Upper lobe of right lung (tissue), 1 donor: Measurements from ENCODE around the gene SEPHS2. TPM values are rescaled to one million over a fixed set of nuclear protein-coding genes. Genes with fewer than 3 reads are reported as not detected.
A peak's percentile ranks its signal among the peaks of the same experiment; 100 is the strongest.

ENCODE experiments used
- ATAC-seq: fragments of 200-7000 bp; cut with Tn5 transposase; one replicate; pipeline ENCODE4 v1.9.1; 2020; ENCODE audit warnings: mild to moderate bottlenecking, moderate library complexity
- DNase-seq: peaks from one replicate; pipeline ENCODE4 v3.0.0-alpha.2; 2020
- H3K27ac ChIP-seq: fragments of 200-600 bp; one replicate; pipeline ENCODE4 v1.8.0; 2022
- H3K27me3 ChIP-seq: fragments of 200-600 bp; one replicate; pipeline ENCODE4 v1.8.0; 2022; ENCODE audit warnings: mild to moderate bottlenecking
- H3K36me3 ChIP-seq: fragments of 200-600 bp; one replicate; pipeline ENCODE4 v1.8.0; 2022
- H3K4me1 ChIP-seq: fragments of 200-600 bp; one replicate; pipeline ENCODE4 v1.8.0; 2022
- H3K4me3 ChIP-seq: fragments of 200-600 bp; one replicate; pipeline ENCODE4 v1.8.0; 2022; ENCODE audit warnings: mild to moderate bottlenecking
- H3K9me3 ChIP-seq: fragments of 200-600 bp; one replicate; pipeline ENCODE4 v1.8.0; 2022
- CTCF ChIP-seq: fragments of 200-600 bp; IDR thresholded peaks from one replicate; pipeline ENCODE4 v1.8.0; 2022; ENCODE audit warnings: antibody characterized with exemption
- intact Hi-C: fragments of 100-400 bp; cut with DNase I; formaldehyde crosslinking; loops from one replicate; pipeline ENCODE4 v1.11.0; 2022
- total RNA-seq: library from RNA; stranded (reverse); fragmentation: NEBNext Ultra II Directional; extraction: Animal tissue kit (Norgen Biotek cat#: 25700); gene quantifications from one replicate; pipeline ENCODE4 v1.2.1, GENCODE V29; 2021
- donor health status: DM: no; HTN: yes; CAD: no; lungs with severe emphysema.

SEPHS2 gene
- total RNA-seq, 1 donor from 2014 or later, result 54.9 TPM

- Histone ChIP-seq H3K27me3 (no peaks in the 10 kb centered on the region), H3K27ac (no peak overlapping the region), H3K9me3 (no peaks in the 10 kb centered on the region), H3K4me1 (peaks cover 12% of the 10 kb centered on the region), H3K36me3 (no peaks in the 10 kb centered on the region), H3K4me3 (no peak overlapping the region)
- DNase-seq (no peak), ATAC-seq (no peak)
- intact Hi-C loops, result no loop called here
- no peak for TF ChIP-seq CTCF
Observed at GRCh38 chr16:30449116-30449435, 3.4 kb upstream of the SEPHS2 start.

DNA sequence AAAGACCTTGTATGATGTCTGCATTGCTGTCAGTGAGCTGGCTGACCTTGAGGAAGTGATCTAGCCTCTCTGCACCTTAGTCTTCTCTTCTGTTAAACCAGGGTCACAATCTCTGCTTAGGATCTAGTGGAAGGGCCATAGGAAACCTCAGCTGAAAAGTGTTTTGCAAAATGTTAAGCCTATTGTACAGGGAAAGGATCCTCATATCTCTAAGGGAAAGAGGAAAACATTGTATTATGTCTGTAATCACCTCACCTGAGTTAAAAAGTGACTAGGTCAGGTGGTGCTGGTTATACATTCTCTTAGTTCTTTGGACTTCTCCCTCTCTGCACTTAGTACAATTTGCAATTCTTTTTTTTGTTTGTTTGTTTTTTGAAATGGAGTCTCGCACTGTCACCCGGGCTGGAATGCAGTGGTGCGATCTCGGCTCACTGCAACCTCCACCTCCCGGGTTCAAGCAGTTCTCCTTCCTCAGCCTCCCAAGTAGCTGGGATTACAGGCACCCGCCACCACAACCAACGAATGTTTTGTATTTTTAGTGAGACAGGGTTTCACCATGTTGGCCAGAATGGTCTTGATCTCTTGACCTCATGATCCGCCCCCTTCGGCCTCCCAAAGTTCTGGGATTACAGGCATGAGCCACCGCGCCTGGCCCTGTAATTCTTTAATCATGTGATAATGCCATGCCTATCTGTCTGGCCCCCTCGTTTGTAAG is 2.0 kb upstream of the SEPHS2 start:
- no peaks in the 10 kb centered on the region for H3K27me3 ChIP-seq
- intact Hi-C loops, result no loop called here
- H3K36me3 ChIP-seq, result peaks cover 11% of the 10 kb centered on the region
- TF ChIP-seq CTCF, result no peak
- H3K4me3 ChIP-seq, result no peak overlapping the region
- no peaks in the 10 kb centered on the region for H3K9me3 ChIP-seq
- H3K27ac ChIP-seq, result no peak overlapping the region
- peaks cover 22% of the 10 kb centered on the region for H3K4me1 ChIP-seq
- DNase-seq (no peak), ATAC-seq (no peak)

- intact Hi-C loops, result no loop called here
- peak overlapping the region; percentile 86 for H3K4me3 ChIP-seq
- DNase-seq (no peak), ATAC-seq (no peak)
- no peak for TF ChIP-seq CTCF
- H3K27ac ChIP-seq, result peak overlapping the region; percentile 97
- H3K27me3 ChIP-seq, result no peaks in the 10 kb centered on the region
- H3K9me3 ChIP-seq, result no peaks in the 10 kb centered on the region
- peaks cover 11% of the 10 kb centered on the region for H3K36me3 ChIP-seq
- peaks cover 22% of the 10 kb centered on the region for H3K4me1 ChIP-seq
Observed at GRCh38 chr16:30446203-30446595, 525 bp upstream of the SEPHS2 start.

DNA sequence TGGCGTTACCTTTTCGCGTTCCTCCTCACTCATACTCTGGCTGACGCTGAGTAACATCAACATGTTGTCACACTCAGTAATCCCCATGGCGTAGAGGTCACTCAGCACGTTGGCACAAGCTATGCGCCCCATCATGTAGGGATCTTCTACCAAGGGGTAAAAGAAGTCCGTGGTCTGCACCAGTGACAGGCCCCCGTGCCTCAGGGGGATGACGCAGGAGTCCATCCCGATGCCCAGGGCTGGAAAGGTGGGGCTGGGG is 596 bp downstream of the SEPHS2 start:
- intact Hi-C loops, result no loop called here

DNA sequence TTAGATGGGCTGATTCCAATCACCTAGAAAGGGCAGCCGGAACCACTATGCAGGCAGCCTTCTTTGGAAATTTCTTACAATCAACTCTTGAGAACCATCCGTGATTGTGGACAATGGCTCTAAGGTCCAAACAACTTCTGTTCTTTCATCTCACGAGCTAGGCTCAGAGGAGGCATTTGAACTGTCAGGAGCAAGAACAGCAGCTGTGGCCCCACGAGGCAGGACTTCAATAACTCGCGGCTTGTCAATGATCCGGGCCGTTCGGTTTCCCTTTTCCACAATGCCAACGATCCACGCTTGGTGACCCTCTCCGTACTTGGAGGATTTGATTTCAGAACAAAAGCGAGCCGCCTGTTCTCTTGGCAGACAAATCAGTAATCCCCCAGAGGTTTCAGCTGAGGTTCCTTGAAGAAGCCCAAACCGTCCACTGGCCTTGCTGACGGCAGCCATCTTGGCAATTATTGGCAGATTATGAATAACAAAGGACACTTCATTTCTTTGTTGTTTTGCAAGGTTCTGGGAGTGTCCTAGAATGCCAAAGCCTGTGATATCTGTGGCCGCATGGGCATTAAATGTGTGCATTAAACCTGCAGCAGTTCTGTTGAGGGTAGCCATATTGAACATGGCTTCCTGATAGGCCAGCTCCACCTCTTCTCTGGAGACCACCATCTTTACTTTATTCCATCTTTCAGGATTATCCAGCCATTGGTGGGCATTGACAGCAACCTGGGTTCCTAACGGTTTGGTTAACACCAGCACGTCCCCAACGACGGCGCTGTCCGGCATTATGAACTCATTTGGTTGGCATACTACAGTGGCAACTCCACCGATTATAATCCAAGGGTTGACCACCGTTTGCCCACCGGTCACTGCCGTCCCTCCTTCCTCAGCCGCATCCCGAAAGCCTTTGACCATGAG is 1.2 kb downstream of the SEPHS2 start:
- no peaks in the 10 kb centered on the region for H3K9me3 ChIP-seq
- intact Hi-C loops, result no loop called here
- ATAC-seq (no peak), DNase-seq (no peak)
- peak overlapping the region; percentile 86 for H3K4me3 ChIP-seq
- H3K4me1 ChIP-seq, result peaks cover 22% of the 10 kb centered on the region
- no peaks in the 10 kb centered on the region for H3K27me3 ChIP-seq
- H3K27ac ChIP-seq, result peak overlapping the region; percentile 97
- no peak for TF ChIP-seq CTCF
- peaks cover 11% of the 10 kb centered on the region for H3K36me3 ChIP-seq

More for the DNA sequence above, 596 bp downstream of the SEPHS2 start:
- H3K27me3 ChIP-seq, result no peaks in the 10 kb centered on the region
- no peak for TF ChIP-seq CTCF
- peaks cover 22% of the 10 kb centered on the region for H3K4me1 ChIP-seq
- H3K27ac ChIP-seq, result peak overlapping the region; percentile 97
- H3K4me3 ChIP-seq, result peak overlapping the region; percentile 86
- DNase-seq, result no peak
- ATAC-seq, result no peak
- H3K9me3 ChIP-seq, result no peaks in the 10 kb centered on the region
- H3K36me3 ChIP-seq, result peaks cover 11% of the 10 kb centered on the region
